GM13976 (cell line): ENCODE measurements around the gene GJB3.

ENCODE experiments used
- DNase-seq: peaks from one replicate; pipeline ENCODE4 v3.0.0; 2012; ENCODE audit warnings: low spot score
- CTCF ChIP-seq: IDR thresholded peaks from 2 replicates; pipeline ENCODE4 v1.5.1; 2012; ENCODE audit warnings: borderline replicate concordance, mild to moderate bottlenecking; ENCODE audit not compliant: insufficient read depth; ENCODE audit errors: extremely low read depth, missing control alignments, control extremely low read depth
- in situ Hi-C: fragments of 300-500 bp; cut with MboI; formaldehyde crosslinking; loops from one replicate; pipeline ENCODE4 v1.12.0; 2022; ENCODE audit warnings: low sequenced_read_pairs, mixed read lengths, inconsistent platforms; ENCODE audit not compliant: unreplicated experiment

The GJB3 gene

GRCh38 chr1:34749992-34750391 is 31.0 kb upstream of the GJB3 start:
- no peak for DNase-seq
- in situ Hi-C loops = no loop called here
- TF ChIP-seq CTCF = no peak

- in situ Hi-C loops = no loop called here
- TF ChIP-seq CTCF = no peak
- DNase-seq = no peak
These were observed 30.4 kb upstream of the GJB3 start for GRCh38 chr1:34750610-34751009.

- in situ Hi-C loops = no loop called here
- no peak for TF ChIP-seq CTCF
- no peak for DNase-seq
These were observed 27.9 kb upstream of the GJB3 start for GRCh38 chr1:34753163-34753562.

- DNase-seq = no peak
- in situ Hi-C loops = no loop called here
- no peak for TF ChIP-seq CTCF
These were observed 25.9 kb upstream of the GJB3 start, which contains the start of gene GJB5 for GRCh38 chr1:34754964-34755637. GJB5 (plus strand) TSS chr1:34755047; CDS start chr1:34757331, 2,284 bp downstream.

- no peak for DNase-seq
- TF ChIP-seq CTCF = no peak
- in situ Hi-C loops = no loop called here
These were observed 25.1 kb upstream of the GJB3 start for GRCh38 chr1:34755961-34756360.

- no peak for DNase-seq
- in situ Hi-C loops = no loop called here
These were observed 23.6 kb upstream of the GJB3 start for GRCh38 chr1:34757386-34757785.

More at GRCh38 chr1:34757386-34757785, 23.6 kb upstream of the GJB3 start:
- TF ChIP-seq CTCF = no peak
